Iris pigment epithelial cell (primary cell): ENCODE data around the gene THAP4.

Experiments used
- DNase-seq: peaks from one replicate; pipeline ENCODE4 v3.0.0-alpha.2; 2011; ENCODE audit warnings: low read depth

THAP4 gene

GRCh38 chr2:241638940-241639339 lies 2.0 kb upstream of the THAP4 start:
- DNase-seq = no peak

- peak; percentile 33 for DNase-seq
Measured at GRCh38 chr2:241637795-241638660, 1.1 kb upstream of the THAP4 start.

- DNase-seq = peak; percentile 48
Measured at GRCh38 chr2:241636182-241637017, 558 bp downstream of the THAP4 start.

- DNase-seq = peak; percentile 35
Measured at GRCh38 chr2:241635756-241636155, 1.2 kb downstream of the THAP4 start.

GRCh38 chr2:241633561-241633960 lies 3.4 kb downstream of the THAP4 start:
- DNase-seq = no peak

DNA sequence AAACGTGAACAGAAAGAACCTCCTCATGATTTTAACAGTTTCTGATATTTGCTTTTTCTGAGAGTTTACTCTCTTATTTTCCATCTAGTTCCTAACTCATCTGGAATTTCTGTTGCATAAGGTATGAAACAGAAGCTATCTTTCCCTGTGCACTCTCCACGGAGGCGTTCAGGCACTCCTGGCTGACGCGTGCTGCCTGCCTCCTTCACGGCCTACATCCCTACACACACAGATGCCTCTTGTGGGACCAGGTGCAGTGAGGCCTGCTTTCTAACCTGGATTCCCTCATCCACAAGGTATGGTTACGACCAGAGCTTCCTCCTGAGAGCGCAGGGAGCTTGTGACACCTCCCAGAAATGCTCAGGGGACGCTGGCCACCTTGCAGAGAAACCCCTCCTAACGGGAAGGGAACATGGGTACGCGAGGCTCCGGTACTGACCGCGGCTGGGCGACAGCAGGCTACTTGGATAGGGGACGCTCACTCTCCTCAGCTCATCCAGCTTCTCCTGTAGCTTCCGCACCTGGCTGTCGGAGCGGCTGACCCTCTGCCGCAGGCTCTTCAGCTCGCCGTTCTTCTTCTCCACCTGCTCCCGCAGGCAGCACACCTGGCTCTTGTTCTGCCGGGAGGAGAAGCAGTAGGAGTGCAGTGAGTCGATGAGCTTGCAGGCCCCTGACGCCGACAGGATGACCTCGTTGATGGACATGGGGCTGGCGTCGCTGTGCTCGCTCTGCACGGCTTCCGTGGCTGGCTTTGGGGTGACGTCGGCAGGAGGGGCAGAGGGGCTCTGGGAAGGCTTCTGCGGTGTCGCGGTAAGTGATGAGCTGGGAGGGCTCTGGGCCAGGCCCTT lies 4.3 kb downstream of the THAP4 start:
- DNase-seq = no peak

DNA sequence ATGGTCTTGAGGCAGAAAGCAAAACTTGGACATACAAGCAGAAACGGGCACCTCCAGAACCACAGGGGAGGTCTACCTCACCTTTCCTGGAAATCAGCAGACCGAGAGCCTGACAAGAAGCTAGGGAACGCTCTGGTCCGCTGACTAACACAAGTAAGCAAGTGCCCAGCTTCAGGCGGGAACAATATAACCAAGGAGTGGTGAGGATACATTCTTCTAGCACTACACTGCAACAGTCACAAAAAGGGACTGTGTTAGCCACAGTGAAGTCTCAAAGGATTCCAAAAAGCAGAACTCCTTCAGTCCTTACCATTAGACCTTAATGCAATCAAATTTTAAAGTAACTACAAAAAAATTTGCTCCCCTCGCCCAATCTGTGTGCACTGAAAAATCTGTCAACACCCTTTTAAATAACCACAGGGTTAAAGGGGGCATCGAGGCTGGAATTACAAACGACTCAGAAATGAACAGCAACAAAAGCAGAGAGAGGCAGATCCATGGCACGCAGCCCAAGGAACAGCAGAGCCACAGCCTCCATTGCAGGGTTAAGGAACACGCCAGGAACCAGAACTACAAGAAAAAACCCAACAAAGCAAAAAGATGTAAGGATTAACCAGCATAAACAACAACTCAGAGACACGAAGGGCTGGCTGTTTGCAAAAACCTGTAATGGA lies 7.1 kb downstream of the THAP4 start:
- peak; percentile 85 for DNase-seq

- DNase-seq = no peak
Measured at GRCh38 chr2:241627675-241628074, 9.3 kb downstream of the THAP4 start.

DNA sequence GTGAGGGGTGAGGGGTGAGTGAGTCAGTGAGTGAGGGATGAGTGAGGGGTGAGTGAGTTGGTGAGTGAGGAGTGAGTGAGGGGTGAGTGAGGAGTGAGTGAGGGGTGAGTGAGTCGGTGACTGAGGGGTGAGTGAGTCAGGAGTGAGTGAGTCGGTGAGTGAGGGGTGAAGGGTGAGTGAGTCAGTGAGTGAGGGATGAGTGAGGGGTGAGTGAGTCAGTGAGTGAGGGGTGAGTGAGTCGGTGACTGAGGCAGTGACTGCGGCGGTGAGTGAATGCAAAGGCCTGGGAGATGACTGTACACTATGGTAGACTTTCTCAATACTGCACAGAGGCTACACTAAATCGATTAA lies 16.6 kb downstream of the THAP4 start:
- peak; percentile 90 for DNase-seq

DNA sequence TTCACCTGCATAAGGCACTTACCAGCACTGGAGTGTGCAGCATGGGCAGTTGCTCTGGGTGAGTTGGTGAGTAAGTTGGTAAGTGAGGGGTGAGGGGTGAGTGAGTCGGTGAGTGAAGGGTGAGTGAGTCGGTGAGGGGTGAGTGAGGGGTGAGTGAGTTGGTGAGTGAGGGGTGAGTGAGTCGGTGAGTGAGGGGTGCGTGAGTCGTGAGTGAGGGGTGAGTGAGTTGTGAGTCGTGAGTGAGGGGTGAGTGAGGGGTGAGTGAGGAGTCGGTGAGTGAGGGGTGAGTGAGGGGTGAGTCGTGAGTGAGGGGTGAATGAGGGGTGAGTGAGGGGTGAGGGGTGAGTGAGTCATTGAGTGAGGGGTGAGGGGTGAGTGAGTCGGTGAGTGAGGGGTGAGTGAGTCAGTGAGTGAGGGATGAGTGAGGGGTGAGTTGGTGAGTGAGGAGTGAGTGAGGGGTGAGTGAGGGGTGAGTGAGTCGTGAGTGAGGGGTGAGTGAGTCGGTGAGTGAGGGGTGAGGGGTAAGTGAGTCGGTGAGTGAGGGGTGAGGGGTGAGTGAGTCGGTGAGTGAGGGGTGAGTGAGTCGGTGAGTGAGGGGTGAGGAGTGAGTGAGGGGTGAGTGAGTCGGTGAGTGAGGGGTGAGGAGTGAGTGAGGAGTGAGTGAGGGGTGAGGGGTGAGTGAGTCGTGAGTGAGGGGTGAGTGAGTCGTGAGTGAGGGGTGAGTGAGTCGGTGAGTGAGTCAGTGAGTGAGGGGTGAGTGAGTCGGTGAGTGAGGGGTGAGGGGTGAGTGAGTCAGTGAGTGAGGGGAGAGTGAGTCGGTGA lies 17.1 kb downstream of the THAP4 start:
- DNase-seq = no peak

- DNase-seq = no peak
Measured at GRCh38 chr2:241618829-241619228, 18.1 kb downstream of the THAP4 start.

- DNase-seq = no peak
Measured at GRCh38 chr2:241618296-241618805, 18.6 kb downstream of the THAP4 start.

GRCh38 chr2:241617431-241618154 lies 19.4 kb downstream of the THAP4 start:
- DNase-seq = no peak

- no peak for DNase-seq
Measured at GRCh38 chr2:241616168-241617125, 20.5 kb downstream of the THAP4 start.

DNA sequence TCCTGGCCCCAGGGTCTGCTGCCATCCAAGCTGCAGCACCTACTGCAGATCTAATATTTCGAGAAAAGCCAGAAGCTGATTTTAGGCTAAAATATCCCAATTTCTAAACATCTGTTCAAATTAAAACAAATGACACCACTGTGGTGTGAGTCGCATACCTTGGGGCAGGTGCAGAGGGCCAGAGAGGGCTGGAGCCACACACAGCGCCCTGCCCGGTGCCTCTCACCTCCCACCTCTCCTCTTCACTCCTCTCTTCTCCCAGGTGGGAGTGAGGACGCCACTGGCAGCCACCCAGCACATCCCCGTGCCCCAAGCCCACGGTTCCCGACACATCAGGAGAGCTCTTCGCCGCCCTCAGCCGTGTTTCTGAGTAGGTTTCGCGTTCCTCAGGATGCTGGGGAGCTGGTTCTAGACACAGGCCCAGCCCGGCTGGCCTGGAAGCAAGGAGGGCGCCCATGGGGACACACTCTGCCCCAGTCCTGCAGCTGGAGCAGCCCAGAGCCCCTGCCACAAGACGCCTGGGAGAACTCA lies 21.4 kb downstream of the THAP4 start:
- DNase-seq = no peak

- no peak for DNase-seq
Measured at GRCh38 chr2:241615041-241615440, 21.9 kb downstream of the THAP4 start.

- DNase-seq = no peak
Measured at GRCh38 chr2:241613017-241613780, 23.8 kb downstream of the THAP4 start.
